Stimulated activated naive CD4-positive, alpha-beta T cell (primary cell): ENCODE data around the gene PRKD2.
"Not testable (repeated sequence)": the region's sequence is repeated elsewhere in the genome, so short reads cannot be mapped to it uniquely, and the experiment has no call there.

Experiments
- DNase-seq, 6 experiments: peaks; one replicate each; lab custom pipeline; 2025; lab: John Stamatoyannopoulos, UW

The PRKD2 gene

GRCh38 chr19:46724468-46724867 lies 7.6 kb upstream of the PRKD2 start:
- no peak for DNase-seq

GRCh38 chr19:46723471-46723870 lies 6.6 kb upstream of the PRKD2 start:
- no peak for DNase-seq

- DNase-seq = no peak
Observed at GRCh38 chr19:46723023-46723461, 6.1 kb upstream of the PRKD2 start.

- no peak for DNase-seq
Observed at GRCh38 chr19:46722421-46723022, 5.6 kb upstream of the PRKD2 start.

- DNase-seq = no peak
Observed at GRCh38 chr19:46722004-46722380, 5.1 kb upstream of the PRKD2 start.

GRCh38 chr19:46721269-46722003 lies 4.5 kb upstream of the PRKD2 start:
- no peak for DNase-seq

- no peak for DNase-seq
Observed at GRCh38 chr19:46720503-46721239, 3.8 kb upstream of the PRKD2 start.

GRCh38 chr19:46719629-46720502 lies 3.0 kb upstream of the PRKD2 start:
- no peak for DNase-seq

- no peak for DNase-seq
Observed at GRCh38 chr19:46718934-46719622, 2.2 kb upstream of the PRKD2 start.

GRCh38 chr19:46718157-46718933 lies 1.4 kb upstream of the PRKD2 start:
- DNase-seq = peak; percentile 42 to 82 (median 61)

- DNase-seq = peak in 4 of 6 experiments; percentile 39 to 57 (median 50)
Observed at GRCh38 chr19:46717716-46718143, 816 bp upstream of the PRKD2 start.

GRCh38 chr19:46716672-46717033 lies 261 bp downstream of the PRKD2 start:
- peak in 1 of 6 experiments; percentile 40 for DNase-seq

GRCh38 chr19:46715975-46716671 lies 791 bp downstream of the PRKD2 start:
- DNase-seq = peak in 2 of 6 experiments; percentile 3 to 18

GRCh38 chr19:46715620-46715974 lies 1.3 kb downstream of the PRKD2 start:
- peak in 1 of 6 experiments; percentile 12 for DNase-seq

GRCh38 chr19:46714444-46715106 lies 2.3 kb downstream of the PRKD2 start:
- DNase-seq = peak in 4 of 6 experiments; percentile 72 to 89 (median 80)

GRCh38 chr19:46713781-46714443 lies 3.0 kb downstream of the PRKD2 start:
- peak; percentile 71 to 89 (median 80) for DNase-seq

- not testable (repeated sequence) for DNase-seq
Observed at GRCh38 chr19:46712768-46713338, 4.1 kb downstream of the PRKD2 start.

GRCh38 chr19:46710687-46711086 lies 6.2 kb downstream of the PRKD2 start:
- peak in 2 of 6 experiments; percentile 5 to 6 for DNase-seq
